Liver (tissue), 9 donors: Measurements from ENCODE around the gene WDR90. TPM values are rescaled to one million over a fixed set of nuclear protein-coding genes. Genes with fewer than 3 reads are reported as not detected.

Source experiments
- DNase-seq: peaks from one replicate; pipeline ENCODE4 v3.0.0-alpha.2; 2017; ENCODE audit warnings: low spot score
- H3K27ac ChIP-seq, 2 donors: one replicate each; pipeline ENCODE4 v1.7.0; 2013; ENCODE audit warnings: inconsistent platforms in 2 of 2, low read length in 2 of 2, control low read depth in 1 of 2, low read depth in 1 of 2, mild to moderate bottlenecking in 1 of 2
- H3K27me3 ChIP-seq, 4 donors: one replicate each; pipeline versions ENCODE4 v1.6.1 to v1.7.0; 2013; ENCODE audit warnings: low read length in 3 of 4, inconsistent platforms in 1 of 4, mild to moderate bottlenecking in 1 of 4, moderate library complexity in 1 of 4; ENCODE audit not compliant: control insufficient read depth in 4 of 4, insufficient read depth in 4 of 4
- H3K36me3 ChIP-seq, 4 donors: one replicate each; pipeline versions ENCODE4 v1.6.1 to v1.7.0; 2013; ENCODE audit warnings: low read length in 3 of 4, mild to moderate bottlenecking in 3 of 4, low read depth in 1 of 4, moderate library complexity in 1 of 4; ENCODE audit not compliant: control insufficient read depth in 4 of 4, insufficient read depth in 3 of 4
- H3K4me1 ChIP-seq, 4 donors: one replicate each; pipeline versions ENCODE4 v1.6.1 to v1.7.0; 2013; ENCODE audit warnings: low read length in 3 of 4, mild to moderate bottlenecking in 3 of 4, moderate library complexity in 1 of 4; ENCODE audit not compliant: control insufficient read depth in 4 of 4, insufficient read depth in 4 of 4
- H3K4me3 ChIP-seq, 3 donors: one replicate each; pipeline versions ENCODE4 v1.6.1 to v1.7.0; 2013; ENCODE audit warnings: low read length in 3 of 3, control low read depth in 1 of 3, low read depth in 1 of 3, mild to moderate bottlenecking in 1 of 3
- H3K9ac ChIP-seq, 2 donors: one replicate each; pipeline ENCODE4 v1.7.0; 2013; ENCODE audit warnings: low read length in 2 of 2, mild to moderate bottlenecking in 2 of 2, moderate library complexity in 2 of 2, control low read depth in 1 of 2, low read depth in 1 of 2
- H3K9me3 ChIP-seq, 4 donors: one replicate each; pipeline versions ENCODE4 v1.6.1 to v1.7.0; 2013; ENCODE audit warnings: low read length in 3 of 4; ENCODE audit not compliant: control insufficient read depth in 4 of 4
- EGR1 ChIP-seq, 2 donors: IDR thresholded peaks; 2 replicates each; pipeline ENCODE4 v1.6.1; 2016 to 2018; ENCODE audit warnings: antibody characterized with exemption in 2 of 2, low read depth in 2 of 2
- FOXA1 ChIP-seq: IDR thresholded peaks from 2 replicates; pipeline ENCODE4 v1.6.1; 2016; ENCODE audit warnings: antibody characterized with exemption
- GABPA ChIP-seq, 2 donors: IDR thresholded peaks in 1 of 2; conservative IDR thresholded peaks in 1 of 2; 2 replicates each; pipeline ENCODE4 v1.6.1; 2016; ENCODE audit warnings: antibody characterized with exemption in 2 of 2, mild to moderate bottlenecking in 1 of 2, moderate library complexity in 1 of 2
- HNF4A ChIP-seq, 2 donors: conservative IDR thresholded peaks; 2 replicates each; pipeline ENCODE4 v1.6.1; 2016; ENCODE audit warnings: antibody characterized with exemption in 2 of 2, mild to moderate bottlenecking in 2 of 2
- NR2F2 ChIP-seq: IDR thresholded peaks from 2 replicates; pipeline ENCODE4 v1.6.1; 2016; ENCODE audit warnings: antibody characterized with exemption
- RAD21 ChIP-seq, 2 donors: IDR thresholded peaks; 2 replicates each; pipeline ENCODE4 v1.6.1; 2016; ENCODE audit warnings: antibody characterized with exemption in 2 of 2, mild to moderate bottlenecking in 2 of 2
- REST ChIP-seq: IDR thresholded peaks from 2 replicates; pipeline ENCODE4 v1.6.1; 2016; ENCODE audit warnings: antibody characterized with exemption, mild to moderate bottlenecking
- RXRA ChIP-seq, 2 donors: IDR thresholded peaks; 2 replicates each; pipeline ENCODE4 v1.6.1; 2017 to 2018; ENCODE audit warnings: antibody characterized with exemption in 2 of 2, mild to moderate bottlenecking in 1 of 2
- SP1 ChIP-seq: IDR thresholded peaks from 2 replicates; pipeline ENCODE4 v1.6.1; 2018; ENCODE audit warnings: antibody characterized with exemption, mild to moderate bottlenecking
- TAF1 ChIP-seq: conservative IDR thresholded peaks from 2 replicates; pipeline ENCODE4 v1.6.1; 2016; ENCODE audit warnings: antibody characterized with exemption, mild to moderate bottlenecking
- YY1 ChIP-seq: IDR thresholded peaks from 2 replicates; pipeline ENCODE4 v1.6.1; 2016; ENCODE audit warnings: antibody characterized with exemption, mild to moderate bottlenecking
- WGBS: extraction: QIAGEN DNeasy Blood & Tissue Kit; methylation state at CpG from one replicate; pipeline ENCODE4 v1.1.7; 2013; 5-methylcytosine and 5-hydroxymethylcytosine counted together
- polyA plus RNA-seq, 2 donors: library from polyadenylated mRNA; stranded (reverse) in 1 of 2; unstranded in 1 of 2; fragments of 200-250 nt in 1 of 2; fragments of >200 nt in 1 of 2; fragmentation: Nextera tagmentation in 1 of 2; extraction: Ambion mirVana in 1 of 2; gene quantifications; one replicate each; pipeline versions ENCODE4 v1.2.1 to v1.2.3, GENCODE V29; 2013 to 2015
- total RNA-seq, 2 donors: library from RNA; depleted of rRNA; stranded (reverse); fragments of >200 nt; gene quantifications; one replicate each; pipeline ENCODE4 v1.2.3, GENCODE V29; 2014
- TF ChIP-seq, protein P1 (sequence below): fragments of 150-350 bp; IDR thresholded peaks from 2 replicates; pipeline ENCODE4 v1.5.1; 2017; ENCODE audit warnings: improper control_type of control experiment, low read depth, low read length; ENCODE audit not compliant: missing input control
- TF ChIP-seq, protein P2 (sequence below): IDR thresholded peaks from 2 replicates; pipeline ENCODE4 v1.6.1; 2016; ENCODE audit warnings: antibody characterized with exemption
- TF ChIP-seq, protein P3 (sequence below): IDR thresholded peaks from 2 replicates; pipeline ENCODE4 v1.6.1; 2016; ENCODE audit warnings: antibody characterized with exemption
- donor health status: healthy.
- donor health status: healthy.
- donor health status: healthy.
- donor health status: healthy.
- donor health status: healthy.

WDR90 gene
- total and polyA plus RNA-seq, 4 donors = 4.7 to 13.4 (median 7.9) TPM

GRCh38 chr16:683396-684070 lies 34.4 kb downstream of the WDR90 start:
- no peak overlapping the region for H3K9ac ChIP-seq
- peaks cover 25 to 58% (median 46%) of the 10 kb centered on the region in 4 donors for H3K4me1 ChIP-seq
- no peak for DNase-seq

More at GRCh38 chr16:683396-684070, 34.4 kb downstream of the WDR90 start:
- H3K27me3 ChIP-seq = no peaks in the 10 kb centered on the region
- H3K36me3 ChIP-seq = peaks cover 8 to 21% (median 12%) of the 10 kb centered on the region in 4 donors
- TF ChIP-seq, protein P1, sequence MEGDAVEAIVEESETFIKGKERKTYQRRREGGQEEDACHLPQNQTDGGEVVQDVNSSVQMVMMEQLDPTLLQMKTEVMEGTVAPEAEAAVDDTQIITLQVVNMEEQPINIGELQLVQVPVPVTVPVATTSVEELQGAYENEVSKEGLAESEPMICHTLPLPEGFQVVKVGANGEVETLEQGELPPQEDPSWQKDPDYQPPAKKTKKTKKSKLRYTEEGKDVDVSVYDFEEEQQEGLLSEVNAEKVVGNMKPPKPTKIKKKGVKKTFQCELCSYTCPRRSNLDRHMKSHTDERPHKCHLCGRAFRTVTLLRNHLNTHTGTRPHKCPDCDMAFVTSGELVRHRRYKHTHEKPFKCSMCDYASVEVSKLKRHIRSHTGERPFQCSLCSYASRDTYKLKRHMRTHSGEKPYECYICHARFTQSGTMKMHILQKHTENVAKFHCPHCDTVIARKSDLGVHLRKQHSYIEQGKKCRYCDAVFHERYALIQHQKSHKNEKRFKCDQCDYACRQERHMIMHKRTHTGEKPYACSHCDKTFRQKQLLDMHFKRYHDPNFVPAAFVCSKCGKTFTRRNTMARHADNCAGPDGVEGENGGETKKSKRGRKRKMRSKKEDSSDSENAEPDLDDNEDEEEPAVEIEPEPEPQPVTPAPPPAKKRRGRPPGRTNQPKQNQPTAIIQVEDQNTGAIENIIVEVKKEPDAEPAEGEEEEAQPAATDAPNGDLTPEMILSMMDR = no peak
- no peak for TF ChIP-seq RAD21 (IDR thresholded peaks at IDR 0.05)
- no peak for TF ChIP-seq RXRA (IDR thresholded peaks at IDR 0.05)
- TF ChIP-seq HNF4A (conservative IDR thresholded peaks at IDR 0.05) = no peak
- no peak for TF ChIP-seq FOXA1
- no peak for TF ChIP-seq NR2F2
- TF ChIP-seq TAF1 = no peak
- TF ChIP-seq, protein P2, sequence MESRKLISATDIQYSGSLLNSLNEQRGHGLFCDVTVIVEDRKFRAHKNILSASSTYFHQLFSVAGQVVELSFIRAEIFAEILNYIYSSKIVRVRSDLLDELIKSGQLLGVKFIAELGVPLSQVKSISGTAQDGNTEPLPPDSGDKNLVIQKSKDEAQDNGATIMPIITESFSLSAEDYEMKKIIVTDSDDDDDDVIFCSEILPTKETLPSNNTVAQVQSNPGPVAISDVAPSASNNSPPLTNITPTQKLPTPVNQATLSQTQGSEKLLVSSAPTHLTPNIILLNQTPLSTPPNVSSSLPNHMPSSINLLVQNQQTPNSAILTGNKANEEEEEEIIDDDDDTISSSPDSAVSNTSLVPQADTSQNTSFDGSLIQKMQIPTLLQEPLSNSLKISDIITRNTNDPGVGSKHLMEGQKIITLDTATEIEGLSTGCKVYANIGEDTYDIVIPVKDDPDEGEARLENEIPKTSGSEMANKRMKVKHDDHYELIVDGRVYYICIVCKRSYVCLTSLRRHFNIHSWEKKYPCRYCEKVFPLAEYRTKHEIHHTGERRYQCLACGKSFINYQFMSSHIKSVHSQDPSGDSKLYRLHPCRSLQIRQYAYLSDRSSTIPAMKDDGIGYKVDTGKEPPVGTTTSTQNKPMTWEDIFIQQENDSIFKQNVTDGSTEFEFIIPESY = no peak
- no peak for TF ChIP-seq REST
- TF ChIP-seq, protein P3, sequence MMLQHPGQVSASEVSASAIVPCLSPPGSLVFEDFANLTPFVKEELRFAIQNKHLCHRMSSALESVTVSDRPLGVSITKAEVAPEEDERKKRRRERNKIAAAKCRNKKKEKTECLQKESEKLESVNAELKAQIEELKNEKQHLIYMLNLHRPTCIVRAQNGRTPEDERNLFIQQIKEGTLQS = no peak
- no peak for TF ChIP-seq YY1
- no peak for TF ChIP-seq SP1
- TF ChIP-seq EGR1 (IDR thresholded peaks at IDR 0.05; ENCODE audit: low read depth in 2 of 2) = no peak
- TF ChIP-seq GABPA (IDR thresholded peaks at IDR 0.05 in 1 of 2, conservative IDR thresholded peaks at IDR 0.05 in 1 of 2) = no peak
- peak overlapping the region in 1 of 2 donors; percentile 60 for H3K27ac ChIP-seq
- 10% methylated on average over 57 of the region's 57 CpGs for WGBS
- no peaks in the 10 kb centered on the region for H3K9me3 ChIP-seq
- H3K4me3 ChIP-seq = peak overlapping the region; percentile 57 to 85 (median 61)
